GDM1 (cell line): ENCODE results near the gene YPEL5.
"Not testable (repeated sequence)": the region's sequence is repeated elsewhere in the genome, so short reads cannot be mapped to it uniquely, and the experiment has no call there.

Source experiments
- DNase-seq: peaks from one replicate; lab custom pipeline; 2025; lab: John Stamatoyannopoulos, UW

The YPEL5 gene

DNA sequence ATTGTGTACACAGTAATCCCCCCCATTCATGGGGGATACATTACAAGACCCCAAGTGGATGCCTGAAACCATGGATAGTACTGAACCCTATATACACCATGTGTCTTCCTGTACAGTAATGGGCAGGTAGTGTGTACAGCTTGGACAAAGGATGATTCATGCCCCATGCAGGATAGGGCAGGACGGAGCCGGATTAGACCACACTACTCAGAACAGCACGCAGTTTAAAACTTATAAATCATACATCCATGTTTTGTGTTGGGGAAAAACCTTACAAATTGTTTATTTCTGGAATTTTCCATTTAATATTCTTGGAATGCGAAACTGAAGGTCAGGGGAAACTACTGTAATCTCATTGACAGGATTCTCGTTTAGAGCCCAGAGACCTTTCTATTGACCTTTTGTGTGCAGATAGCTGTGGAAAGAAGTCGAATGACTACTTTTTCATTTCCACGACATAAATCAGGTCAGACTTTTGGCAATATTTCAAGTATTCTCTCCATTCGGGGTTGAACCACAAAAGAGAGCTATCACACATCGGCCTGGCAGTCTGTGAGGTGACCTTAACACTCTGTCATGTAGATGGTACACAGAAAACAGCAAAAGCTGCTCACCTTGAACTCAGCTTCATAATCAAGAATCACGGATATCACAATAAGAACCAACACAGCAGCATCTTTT, 9.9 kb upstream of the YPEL5 start:
- DNase-seq, result no peak

DNA sequence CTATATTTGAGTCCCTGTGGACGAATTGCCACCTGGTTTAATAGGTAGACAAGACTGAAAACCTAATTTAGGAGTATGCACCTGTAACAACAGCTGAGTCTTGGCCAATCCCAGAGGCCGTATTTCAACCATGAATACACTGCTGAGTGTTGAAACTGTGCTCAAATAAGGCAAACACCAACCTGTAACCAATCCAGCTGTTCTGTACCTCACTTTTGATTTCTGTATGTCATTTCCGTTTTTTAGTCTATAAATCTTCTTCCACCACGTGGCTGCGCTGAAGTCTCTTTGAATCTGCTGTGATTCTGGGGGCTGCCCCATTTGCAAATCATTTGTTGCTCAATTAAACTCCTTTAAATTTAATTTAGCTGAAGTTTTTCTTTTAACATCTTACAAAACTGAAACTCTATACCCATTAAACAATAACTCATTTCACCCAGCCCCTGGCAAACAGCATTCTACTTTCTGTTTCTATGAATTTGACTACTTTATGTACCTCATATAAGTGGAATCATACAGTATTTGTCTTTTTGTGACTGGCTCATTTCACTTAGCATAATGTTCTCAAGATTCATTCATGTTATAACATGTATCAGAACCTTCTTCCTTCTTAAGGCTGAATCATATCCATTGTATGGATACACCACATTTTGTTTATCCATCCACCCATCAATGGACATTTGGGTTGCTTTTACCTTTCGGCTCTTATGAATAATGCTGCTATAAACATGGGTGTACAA, 7.5 kb upstream of the YPEL5 start:
- no peak for DNase-seq

DNA sequence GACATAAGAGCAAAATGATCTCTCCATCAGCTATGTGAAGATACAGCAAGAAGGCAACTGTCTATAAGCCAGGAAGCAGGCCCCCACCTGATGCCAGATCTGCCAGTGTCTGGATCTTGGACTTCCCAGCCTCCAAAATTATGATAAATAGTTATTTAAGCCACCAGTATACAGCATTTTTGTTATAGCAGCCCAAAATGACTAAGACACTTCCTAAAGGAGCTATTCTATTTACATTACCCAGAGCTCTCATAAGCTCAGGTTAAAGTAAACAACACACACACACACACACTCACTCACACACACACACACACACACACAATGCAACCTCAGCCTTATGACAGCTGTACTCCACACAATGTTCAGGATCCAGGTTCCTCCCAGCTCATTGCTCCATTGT, 5.7 kb upstream of the YPEL5 start:
- no peak for DNase-seq

DNA sequence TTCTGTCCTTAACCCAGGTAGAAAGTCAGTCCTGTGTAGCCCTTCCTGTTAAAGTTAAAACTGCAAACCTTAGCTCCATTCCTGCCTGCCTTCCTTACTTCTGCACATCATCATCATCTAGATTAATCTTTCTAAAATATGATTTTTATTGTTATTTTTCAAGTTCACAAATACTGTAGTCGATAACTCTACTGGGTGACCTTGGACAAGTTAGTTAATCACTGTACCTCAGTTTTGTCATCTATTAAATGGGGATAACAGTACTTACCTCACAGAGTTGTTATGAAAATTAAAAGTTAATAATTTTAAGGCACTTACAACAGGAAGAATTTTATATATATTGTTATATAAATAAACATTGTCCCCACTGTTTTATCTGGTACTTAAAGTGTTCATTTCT, 2.5 kb upstream of the YPEL5 start:
- DNase-seq, result no peak

DNA sequence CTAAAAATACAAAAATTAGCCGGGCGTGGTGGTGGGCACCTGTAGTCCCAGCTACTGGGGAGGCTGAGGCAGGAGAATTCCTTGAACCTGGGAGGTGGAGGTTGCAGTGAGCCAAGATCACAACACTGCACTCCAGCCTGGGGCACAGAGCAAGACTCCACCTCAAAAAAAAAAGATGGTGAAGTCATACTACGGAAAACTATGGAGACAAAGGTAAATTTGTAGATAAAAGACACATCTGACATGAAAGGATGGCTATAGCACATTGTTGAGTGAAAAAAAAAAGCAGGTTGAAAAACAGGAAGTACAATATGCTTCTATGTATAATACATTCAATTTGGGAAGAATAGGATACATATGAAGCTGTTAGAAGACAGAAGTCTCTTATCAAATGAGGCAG, 1.9 kb upstream of the YPEL5 start:
- DNase-seq, result not testable (repeated sequence)

DNA sequence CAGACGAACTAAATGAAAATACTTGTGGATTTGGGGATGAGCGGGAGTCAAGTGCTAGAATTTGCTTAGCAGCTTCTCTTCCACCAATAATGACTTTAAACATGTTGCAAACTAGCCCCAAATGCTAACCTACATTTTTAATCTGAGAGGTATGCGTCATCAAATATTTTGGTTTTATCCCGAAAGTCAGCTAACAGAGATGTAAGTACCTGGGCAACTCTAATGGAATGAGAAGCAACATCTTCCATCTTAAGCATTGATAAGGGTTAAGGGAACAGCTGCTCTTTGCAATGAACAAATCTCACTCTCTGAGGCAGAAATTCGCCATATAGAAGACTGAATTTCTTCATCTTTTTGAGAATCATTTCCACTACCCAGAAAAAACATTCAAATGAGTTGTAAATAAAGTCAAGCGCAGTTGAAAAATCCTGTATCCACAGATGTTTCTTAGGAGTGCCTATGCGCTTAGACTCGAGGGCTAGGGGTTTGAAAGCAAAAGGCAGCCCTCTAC, 926 bp upstream of the YPEL5 start:
- no peak for DNase-seq

DNA sequence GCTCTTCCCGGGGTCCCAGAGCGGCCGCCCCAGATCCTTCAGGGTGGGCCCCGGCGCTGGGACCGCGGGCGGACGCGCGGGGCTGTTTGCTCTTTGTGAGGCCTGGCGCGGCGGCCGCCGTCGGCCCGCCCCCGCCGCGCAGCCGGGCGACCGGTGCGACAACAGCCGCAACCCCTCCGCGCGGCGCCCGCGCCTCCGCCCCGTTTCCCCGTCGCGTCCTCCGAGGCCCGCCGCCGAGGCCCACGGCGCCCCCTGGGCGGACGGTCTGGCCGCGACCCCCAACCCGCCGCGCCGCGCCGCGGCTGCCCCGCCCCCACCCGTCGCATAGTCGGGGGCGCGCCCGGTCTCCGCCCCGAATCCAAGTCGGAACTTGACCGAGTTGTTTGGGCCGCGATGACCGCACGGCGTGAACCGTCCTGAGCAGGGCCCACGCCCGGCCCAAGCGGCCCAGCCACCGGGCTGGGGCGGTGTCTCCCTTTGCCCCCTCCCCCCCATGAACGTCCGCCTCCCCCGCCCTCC, 448 bp downstream of the YPEL5 start:
- DNase-seq, result no peak

DNA sequence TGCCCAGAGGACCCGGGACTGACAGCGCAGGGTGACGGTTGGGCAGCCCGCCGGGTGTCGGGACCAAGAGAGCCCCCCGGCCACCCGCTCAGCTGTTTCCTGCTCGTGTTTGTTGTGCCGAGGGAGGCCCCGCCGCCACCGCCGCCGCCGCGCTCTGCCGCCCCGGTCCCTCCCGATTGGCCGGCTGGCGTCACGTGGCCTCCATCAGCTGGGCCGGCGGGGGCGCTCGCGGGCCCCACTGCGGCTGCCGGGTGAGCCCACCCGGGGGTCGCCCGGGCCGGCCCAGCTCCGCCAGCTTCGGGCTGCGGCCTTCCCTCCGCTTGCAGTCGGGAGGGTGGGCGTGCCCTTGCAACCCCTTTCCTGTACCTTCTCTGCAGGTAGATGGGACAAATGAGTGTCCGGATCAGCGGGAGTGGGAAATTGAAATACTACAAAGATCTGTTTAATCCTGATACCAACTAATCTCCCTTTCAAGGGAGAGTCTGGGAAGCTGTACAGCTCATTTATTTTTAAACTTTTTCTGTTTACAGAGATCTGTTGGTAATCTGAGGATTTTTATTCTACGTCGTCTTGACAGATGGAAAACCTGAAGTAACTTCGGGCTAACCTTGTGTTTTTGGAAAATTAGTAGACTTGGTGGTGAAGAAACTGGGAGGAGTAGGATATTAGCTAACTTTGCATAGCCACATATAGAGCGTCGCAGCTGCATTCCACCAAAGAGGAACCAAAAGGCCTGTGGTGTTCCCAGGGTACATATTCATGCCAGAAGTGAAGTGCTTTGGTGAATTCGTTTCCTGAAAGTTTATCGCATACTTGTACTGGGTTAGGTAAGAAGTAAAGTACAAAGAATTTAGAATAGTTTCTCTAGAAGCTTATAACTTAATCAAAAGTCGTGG, 1.2 kb downstream of the YPEL5 start:
- DNase-seq, result peak; percentile 53

DNA sequence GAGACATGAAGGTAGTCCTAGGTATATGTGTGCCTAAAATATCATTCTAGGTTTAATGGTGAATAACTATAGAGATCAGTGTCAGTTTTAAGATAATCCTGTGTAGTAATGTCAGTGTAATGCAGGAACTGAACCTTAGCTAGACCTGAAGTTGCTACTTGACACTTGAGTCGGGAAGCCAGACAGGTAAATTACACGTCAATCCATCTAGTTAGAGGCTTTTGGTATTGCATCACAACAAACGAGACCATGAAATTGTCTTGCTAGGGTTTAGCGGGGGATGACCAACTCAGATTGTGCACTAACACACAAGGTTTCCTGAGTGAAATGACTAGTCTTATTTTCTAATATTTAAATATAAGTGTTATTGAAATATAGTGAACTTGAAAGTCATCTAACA, 2.0 kb downstream of the YPEL5 start:
- DNase-seq, result no peak

DNA sequence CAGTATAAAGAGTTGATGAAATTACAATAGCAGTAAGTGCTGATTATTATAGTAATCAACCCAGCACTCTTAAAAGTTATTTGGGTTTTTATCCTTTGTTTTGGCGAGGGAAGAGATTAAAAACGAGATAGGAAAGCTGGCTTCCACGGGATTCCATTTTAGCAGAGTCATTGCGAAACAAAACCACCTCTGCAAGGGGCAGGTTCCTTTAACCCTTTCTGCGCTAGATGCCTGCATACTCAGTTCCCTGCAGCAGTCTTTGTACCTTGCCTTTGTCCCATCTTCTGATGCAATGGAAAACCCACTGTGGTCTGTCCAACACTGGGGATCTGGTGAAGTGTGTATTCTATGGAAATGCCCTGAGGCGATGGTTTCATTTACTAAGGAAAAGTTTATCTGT, 2.7 kb downstream of the YPEL5 start:
- no peak for DNase-seq

DNA sequence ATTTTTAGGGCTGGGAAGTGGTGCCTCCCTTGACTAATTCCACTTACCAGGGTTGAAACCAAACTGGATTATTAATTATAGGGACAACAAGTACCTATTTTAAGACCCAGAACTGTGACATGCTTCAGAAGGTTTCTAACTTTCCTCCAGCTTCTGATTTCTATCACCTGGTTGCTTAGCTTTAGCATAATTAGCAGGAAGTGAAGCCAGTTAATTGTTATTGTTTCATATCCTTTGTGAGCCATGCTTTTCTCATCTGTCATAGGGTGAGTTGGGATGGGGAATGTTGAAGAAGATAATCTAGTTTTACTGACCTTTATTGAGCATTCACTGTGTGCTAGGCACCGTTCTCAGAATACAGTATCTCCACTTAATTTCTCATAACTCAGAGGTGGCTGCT, 3.2 kb downstream of the YPEL5 start:
- no peak for DNase-seq

DNA sequence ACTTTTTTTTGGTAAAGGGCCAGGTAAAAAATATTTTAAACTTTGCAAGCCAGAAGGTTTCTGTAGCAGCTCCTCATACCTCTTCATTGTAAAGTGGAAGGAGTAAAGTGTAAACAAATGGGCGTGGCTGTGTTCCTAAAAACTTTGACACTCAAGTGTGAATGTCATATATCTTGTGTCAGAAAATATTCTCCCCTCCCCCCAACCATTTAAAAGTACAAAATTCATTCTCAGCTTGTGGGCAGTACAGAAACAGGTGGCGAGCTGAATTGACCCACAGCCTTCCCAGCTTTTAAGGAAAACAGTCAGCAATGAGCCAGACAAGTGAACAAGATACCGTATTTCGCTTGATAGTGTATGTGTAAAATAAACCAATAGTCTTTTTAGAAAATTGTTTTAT, 4.0 kb downstream of the YPEL5 start:
- no peak for DNase-seq

DNA sequence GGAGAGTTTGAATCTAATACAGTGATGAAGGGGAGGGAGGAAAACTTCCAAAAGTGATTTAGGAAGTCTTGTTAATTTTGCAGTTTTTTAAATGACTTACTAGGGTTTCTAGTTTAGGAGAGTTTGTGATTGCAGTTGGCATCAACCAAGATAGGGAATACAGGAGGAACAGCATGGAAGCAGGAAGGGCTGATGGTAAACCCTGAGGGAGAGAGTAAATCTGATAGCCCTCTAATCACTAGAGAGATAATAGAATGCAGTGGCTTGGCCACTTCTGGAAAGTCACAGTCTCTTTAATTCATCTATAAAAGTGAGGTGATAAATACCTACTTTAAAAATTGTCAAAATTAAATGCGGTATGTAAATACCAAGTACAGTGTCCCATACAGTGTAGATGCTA, 5.6 kb downstream of the YPEL5 start:
- no peak for DNase-seq

DNA sequence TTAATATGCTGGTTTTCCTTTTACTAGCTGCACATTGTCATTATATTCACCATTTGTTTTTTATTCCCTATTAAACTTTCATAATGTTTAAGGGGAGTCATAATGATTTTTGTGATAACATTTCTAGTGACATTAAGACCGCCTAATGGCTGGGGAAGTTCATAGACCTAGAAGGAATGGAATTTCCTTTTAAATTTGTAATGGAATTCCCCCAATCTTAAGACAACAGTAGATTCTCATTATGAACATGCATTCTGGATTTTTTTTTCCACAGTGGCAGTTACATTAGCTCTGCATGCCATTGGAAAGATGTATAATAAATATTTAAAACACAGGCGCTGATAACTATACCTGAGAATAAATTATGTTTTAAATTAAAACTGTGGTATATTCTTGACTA, 8.4 kb downstream of the YPEL5 start:
- DNase-seq, result no peak

DNA sequence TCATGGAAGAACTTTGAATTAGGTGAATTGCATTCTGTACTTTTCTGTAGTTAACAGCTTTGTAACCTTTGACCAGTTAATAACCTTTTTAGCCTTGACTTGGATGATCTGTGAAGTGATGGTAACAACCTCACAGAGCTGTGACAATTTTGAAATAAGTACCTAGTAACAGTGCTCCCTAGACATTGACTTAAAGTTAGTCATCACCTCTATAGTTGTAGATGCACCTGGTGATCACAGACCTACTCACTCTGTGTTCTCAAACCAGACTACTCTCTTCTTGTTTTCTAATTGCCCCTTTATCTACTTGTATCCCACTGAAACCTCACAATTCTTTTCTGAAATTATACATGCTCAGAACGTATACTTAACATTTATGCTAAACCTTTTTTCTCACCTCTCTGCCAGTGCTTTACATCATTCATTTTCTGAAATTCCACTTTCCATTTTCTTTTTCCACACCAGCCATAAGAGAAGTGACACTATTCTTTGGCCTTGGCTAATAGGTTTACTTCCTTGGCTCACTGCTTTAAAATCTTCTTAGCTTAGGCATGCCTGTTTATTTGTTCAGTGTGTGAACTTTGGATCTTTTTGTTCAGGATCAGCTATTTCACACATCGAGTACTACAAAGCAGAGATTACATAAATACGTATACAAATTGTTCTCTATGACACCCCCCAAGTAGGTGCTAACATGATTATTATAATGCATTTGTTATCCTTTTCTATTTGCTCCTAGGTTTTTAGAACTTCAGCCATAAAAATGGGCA, 9.3 kb downstream of the YPEL5 start:
- no peak for DNase-seq

DNA sequence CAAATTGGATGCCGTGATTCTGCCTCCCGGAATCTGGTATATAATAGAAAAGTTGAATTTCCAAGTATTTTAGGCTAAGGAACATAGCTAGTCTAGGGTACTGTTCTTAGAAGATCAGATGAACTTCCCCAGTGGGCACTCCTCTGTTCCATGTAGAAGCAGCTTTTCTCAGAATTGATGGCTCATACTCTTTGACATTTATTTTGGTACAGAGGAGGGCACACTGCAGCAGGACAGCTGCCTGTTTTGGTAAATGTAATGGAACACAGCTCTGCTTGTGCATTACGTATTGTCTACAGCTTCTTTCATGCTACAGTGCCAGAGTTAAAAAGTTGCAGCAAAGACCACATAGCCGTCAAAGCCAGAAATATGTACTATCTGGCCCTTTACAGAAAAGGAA, 10.8 kb downstream of the YPEL5 start:
- DNase-seq, result no peak

DNA sequence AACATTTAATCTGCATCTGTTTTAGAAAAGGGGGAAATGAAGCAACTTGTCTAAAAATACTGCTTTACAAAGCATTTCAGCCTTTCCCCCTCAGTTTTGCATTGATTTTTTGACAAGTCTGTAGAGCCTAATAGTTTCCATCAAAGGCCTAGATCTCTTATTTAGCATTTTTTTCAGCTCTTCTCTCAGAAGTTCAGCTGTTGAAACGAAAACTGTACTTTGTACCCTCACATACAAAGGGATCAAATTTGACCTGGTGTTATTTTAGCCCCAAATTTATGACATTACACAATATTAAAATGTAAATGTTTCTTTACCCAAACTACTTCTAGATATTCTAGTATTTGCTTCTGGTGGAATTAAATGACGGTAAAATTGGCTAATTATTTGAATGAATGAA, 13.0 kb downstream of the YPEL5 start:
- DNase-seq, result no peak

DNA sequence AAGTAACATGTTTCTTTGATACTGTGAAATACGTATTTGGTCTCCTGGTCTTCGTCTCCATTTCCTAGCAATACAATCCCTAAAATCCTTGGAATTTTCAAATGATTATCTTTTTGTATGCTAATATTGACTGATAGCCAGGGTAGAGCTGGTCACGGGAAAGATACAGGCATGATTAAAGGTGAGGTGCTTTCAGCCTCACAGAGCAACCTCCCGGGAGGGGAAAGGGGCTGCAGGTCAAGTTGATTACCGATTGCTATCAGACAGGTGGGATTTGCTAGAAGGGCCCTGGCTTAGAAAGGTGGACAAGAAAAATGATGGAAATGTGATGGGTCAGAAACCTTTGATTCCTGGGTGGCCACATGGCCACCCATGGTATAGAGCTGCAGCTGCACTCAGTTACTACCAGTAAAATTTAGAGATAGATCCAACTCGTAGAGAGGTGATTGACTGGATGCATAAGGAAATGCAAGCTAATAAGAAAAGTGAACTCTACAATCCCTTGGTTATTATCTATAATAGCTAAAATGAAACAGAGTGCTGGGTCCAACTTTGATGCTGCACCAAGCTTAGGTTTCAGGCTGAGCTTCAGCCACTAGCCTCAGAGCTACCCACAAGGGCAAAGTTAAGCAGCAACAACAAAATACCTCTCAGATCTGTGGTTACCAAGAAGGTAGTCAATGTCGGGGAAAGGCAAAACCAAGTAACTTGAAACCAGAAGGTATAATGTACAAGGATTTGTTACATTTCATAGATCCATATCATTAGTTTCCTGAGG, 15.3 kb downstream of the YPEL5 start:
- no peak for DNase-seq

DNA sequence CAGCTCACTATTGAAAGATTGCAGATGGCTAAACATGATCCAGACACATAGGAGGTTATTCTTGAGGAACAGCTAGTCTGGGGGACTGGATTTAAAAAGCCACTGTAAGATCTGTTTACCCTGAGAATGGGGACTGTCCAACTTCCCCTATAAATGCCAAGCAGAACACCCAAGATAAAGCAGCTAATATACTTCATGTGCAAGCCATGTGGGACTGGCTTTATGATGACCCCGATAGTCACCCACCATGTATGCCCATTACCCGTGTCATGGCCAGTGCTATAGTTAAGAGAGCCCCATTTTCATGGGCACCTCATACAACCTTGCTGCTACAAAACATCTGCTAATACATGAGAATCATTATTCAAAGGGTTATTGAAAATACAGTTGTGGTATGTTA, 16.0 kb downstream of the YPEL5 start:
- no peak for DNase-seq

DNA sequence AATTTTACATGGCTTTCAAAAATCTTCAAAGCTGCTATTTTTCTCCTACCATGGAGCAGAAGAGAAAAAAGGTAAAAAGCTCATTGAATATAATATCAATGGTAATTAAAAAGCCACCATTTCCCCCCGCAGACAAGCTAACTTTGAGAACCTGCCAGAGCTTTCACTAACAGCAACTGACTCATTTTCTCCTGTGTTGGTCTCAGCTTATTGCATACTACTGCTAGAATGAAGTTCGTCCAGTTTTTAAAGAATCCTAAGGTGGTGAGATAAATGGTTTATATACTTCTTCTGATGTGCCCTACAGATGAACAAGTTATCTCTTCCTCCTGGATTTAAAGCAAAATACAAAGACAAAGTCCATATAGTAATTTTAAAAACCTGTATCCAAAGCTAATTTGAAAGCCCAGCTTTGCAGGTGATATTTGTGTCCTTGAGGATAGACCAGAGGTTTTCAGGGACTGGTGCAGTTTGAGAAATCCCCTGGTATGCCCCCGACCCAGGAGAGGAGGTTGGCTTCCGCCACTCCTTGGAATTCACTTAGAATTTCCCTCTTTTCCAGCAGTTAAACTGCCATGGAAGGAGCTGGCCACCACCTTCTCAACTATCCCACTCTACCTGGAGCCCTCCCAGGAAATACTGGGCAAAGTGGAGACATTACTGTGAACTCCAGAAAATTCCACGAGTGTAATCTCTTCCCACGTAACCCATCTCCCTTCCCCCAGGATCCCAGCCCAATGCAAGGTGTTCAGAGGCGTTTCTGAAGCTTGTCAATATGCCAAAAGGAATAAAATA, 17.5 kb downstream of the YPEL5 start:
- no peak for DNase-seq
